Measurements from ENCODE around the gene SCML1.

SCML1 gene

GRCh38 chrX:17801431-17801830 is 64.1 kb downstream of the SCML1 start:
- no peak for DNase-seq

DNA sequence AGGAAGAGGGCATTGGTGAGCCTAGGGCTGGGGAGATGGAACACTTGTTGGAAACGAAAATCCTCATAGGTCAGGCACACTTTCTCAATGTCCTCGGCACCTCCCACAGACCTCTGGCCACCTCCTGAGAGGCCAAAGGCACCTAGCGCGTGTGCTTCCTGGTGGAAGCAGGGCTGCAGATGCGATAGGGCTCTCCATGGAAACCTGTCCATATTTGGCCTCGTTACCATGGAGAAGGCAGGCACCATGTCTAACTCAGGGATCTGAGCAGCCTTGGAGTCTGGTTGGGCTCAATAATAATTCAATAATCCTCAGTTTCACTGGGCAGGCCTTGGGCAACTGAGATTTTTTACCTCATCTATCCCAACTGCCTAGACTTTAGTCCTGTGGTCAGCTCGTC is 65.5 kb downstream of the SCML1 start:
- DNase-seq: no peak

DNA sequence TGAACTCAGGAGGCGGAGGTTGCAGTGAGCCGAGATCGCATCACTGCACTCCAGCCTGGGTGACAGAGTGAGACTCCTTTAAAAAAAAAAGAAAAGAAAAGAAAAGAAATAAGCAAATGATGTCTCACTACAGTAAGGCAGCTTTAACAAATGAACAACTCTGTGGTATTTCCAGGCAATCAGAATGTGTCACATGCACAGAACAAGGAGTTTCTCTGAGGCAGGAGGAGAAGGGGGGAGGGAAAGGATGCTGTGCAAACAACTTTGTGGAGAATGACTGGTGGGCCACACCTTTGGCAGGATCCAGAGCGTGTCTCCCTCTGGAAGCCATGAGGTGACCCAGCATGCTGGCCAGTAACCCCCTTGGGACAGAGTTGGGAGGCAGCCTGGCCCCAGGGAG is 66.2 kb downstream of the SCML1 start:
- DNase-seq: no peak
